Glutamatergic neuron (in vitro differentiated cells): ENCODE measurements around the gene MAPK8IP3. TPM values are rescaled to one million over a fixed set of nuclear protein-coding genes. Genes with fewer than 3 reads are reported as not detected.

Source experiments
- DNase-seq: peaks from one replicate; pipeline ENCODE4 v3.0.0; 2022
- H3K27ac Mint-ChIP-seq: one replicate; pipeline ENCODE4 v1.8.0; 2020; ENCODE audit warnings: mild to moderate bottlenecking, mixed read lengths, inconsistent platforms; ENCODE audit not compliant: unreplicated experiment
- H3K27me3 Mint-ChIP-seq: one replicate; pipeline ENCODE4 v1.8.0; 2020; ENCODE audit warnings: mild to moderate bottlenecking, moderate library complexity, mixed read lengths, inconsistent platforms; ENCODE audit not compliant: unreplicated experiment
- H3K36me3 Mint-ChIP-seq: one replicate; pipeline ENCODE4 v1.8.0; 2020; ENCODE audit warnings: mild to moderate bottlenecking, mixed read lengths, inconsistent platforms; ENCODE audit not compliant: unreplicated experiment
- H3K4me1 Mint-ChIP-seq: one replicate; pipeline ENCODE4 v1.8.0; 2020; ENCODE audit warnings: mild to moderate bottlenecking, low read depth, mixed read lengths, inconsistent platforms; ENCODE audit not compliant: unreplicated experiment
- H3K4me3 Mint-ChIP-seq: one replicate; pipeline ENCODE4 v1.8.0; 2020; ENCODE audit warnings: mild to moderate bottlenecking, mixed read lengths, inconsistent platforms; ENCODE audit not compliant: unreplicated experiment
- H3K9me3 Mint-ChIP-seq: one replicate; pipeline ENCODE4 v1.8.0; 2020; ENCODE audit warnings: mild to moderate bottlenecking, moderate library complexity, mixed read lengths, inconsistent platforms; ENCODE audit not compliant: unreplicated experiment
- total RNA-seq: library from RNA; stranded (reverse); fragmentation: NEBNext Ultra II Directional; extraction: Animal tissue kit (Norgen Biotek cat#: 25700); gene quantifications from one replicate; pipeline ENCODE4 v1.2.1, GENCODE V29; 2021; ENCODE audit not compliant: unreplicated experiment
- TF ChIP-seq, protein P1 (sequence below): fragments of 200-600 bp; sonication (generic); IDR thresholded peaks from one replicate; pipeline ENCODE4 v1.5.0; 2021; ENCODE audit not compliant: partially characterized antibody, unreplicated experiment

Gene MAPK8IP3
- total RNA-seq, 1 donor from 2014 or later: 281 TPM

DNA sequence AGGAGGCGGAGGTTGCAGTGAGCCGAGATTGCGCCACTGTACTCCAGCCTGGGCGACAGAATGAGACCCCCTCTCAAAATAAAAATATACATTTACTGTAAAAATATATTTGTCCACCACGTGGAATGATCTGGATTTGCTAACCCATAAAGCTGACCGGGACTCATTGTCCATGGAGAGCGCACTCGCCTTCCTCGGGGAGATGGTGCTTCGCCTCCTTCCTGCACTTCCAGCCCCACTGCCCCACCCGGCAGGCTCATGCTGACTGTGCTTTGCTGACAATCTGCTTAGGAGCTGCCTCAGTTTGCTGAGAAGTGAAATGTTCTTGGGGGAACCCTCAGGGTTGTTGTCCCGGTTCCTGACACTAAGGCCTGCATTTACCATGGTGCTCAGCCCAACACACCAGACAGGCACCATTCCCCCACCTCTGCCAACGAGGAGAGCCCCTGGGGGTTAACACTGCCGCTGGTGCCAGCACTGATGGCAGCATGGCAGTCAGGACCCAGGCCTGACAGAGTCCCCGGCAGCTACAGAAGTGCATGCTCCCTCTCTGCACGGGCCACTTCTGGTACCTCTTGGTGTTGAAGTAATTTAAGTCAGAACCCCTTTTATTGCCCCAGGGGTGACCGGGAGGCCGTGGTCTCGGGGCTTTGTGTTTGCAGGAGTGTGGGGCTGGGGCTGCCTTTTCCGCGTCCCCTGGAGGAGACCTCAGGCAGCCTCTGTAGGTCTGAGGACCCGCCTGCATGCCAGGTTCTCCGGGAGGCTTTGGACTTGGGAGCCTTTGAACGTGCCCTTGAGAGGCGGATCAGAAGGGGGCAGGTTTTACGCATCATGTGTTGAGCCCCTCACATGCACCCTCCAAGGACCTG lies 79.2 kb downstream of the MAPK8IP3 start:
- peaks cover 2% of the 10 kb centered on the region for H3K4me1 Mint-ChIP-seq
- peaks cover 5% of the 10 kb centered on the region for H3K9me3 Mint-ChIP-seq
- DNase-seq: no peak
- peaks cover 15% of the 10 kb centered on the region for H3K27me3 Mint-ChIP-seq
- H3K36me3 Mint-ChIP-seq: no peaks in the 10 kb centered on the region
- H3K27ac Mint-ChIP-seq: no peak overlapping the region
- TF ChIP-seq, protein P1, sequence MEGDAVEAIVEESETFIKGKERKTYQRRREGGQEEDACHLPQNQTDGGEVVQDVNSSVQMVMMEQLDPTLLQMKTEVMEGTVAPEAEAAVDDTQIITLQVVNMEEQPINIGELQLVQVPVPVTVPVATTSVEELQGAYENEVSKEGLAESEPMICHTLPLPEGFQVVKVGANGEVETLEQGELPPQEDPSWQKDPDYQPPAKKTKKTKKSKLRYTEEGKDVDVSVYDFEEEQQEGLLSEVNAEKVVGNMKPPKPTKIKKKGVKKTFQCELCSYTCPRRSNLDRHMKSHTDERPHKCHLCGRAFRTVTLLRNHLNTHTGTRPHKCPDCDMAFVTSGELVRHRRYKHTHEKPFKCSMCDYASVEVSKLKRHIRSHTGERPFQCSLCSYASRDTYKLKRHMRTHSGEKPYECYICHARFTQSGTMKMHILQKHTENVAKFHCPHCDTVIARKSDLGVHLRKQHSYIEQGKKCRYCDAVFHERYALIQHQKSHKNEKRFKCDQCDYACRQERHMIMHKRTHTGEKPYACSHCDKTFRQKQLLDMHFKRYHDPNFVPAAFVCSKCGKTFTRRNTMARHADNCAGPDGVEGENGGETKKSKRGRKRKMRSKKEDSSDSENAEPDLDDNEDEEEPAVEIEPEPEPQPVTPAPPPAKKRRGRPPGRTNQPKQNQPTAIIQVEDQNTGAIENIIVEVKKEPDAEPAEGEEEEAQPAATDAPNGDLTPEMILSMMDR: no peak
- H3K4me3 Mint-ChIP-seq: no peak overlapping the region

- no peak overlapping the region for H3K27ac Mint-ChIP-seq
- TF ChIP-seq, protein P1: no peak
- H3K4me1 Mint-ChIP-seq: peaks cover 2% of the 10 kb centered on the region
- peaks cover 15% of the 10 kb centered on the region for H3K27me3 Mint-ChIP-seq
- H3K4me3 Mint-ChIP-seq: no peak overlapping the region
- DNase-seq: no peak
- H3K36me3 Mint-ChIP-seq: no peaks in the 10 kb centered on the region
- H3K9me3 Mint-ChIP-seq: peaks cover 3% of the 10 kb centered on the region
Observed at GRCh38 chr16:1785846-1786170, 79.8 kb downstream of the MAPK8IP3 start.

DNA sequence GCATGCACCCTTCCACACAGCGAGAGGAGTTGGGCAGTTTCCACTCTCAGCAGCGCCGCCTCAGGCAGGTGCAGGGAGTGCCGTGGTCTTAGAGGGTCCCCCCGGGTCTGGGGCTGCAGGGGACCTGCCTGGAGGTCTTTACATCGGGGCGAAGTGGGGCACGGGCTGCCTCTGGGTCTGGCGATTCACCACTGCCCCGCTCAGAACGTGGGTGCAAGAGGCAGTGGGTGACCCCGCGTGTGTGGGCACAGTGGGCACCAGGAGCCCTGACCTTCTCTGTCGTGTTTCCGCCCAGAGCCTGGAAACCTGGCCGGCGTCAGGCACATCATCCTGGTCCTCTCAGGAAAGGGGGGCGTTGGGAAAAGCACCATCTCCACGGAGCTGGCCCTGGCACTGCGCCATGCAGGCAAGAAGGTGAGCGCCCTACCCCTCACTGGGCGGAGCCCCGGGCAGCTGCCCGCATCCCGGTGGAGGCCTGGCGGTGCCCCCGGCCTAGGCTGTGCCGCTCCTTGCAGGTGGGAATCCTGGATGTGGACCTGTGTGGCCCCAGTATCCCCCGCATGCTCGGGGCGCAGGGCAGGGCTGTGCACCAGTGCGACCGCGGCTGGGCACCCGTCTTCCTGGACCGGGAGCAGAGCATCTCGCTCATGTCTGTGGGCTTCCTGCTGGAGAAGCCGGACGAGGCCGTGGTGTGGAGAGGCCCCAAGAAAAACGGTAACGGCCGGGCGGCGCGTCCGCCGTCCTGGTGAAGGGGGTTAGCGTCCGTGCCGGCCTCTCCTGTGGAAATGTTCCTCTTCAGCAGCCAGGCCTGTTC lies 80.5 kb downstream of the MAPK8IP3 start:
- Mint-ChIP-seq H3K27me3 (peaks cover 12% of the 10 kb centered on the region), H3K9me3 (peaks cover 3% of the 10 kb centered on the region), H3K4me1 (no peaks in the 10 kb centered on the region), H3K27ac (no peak overlapping the region), H3K36me3 (no peaks in the 10 kb centered on the region), H3K4me3 (no peak overlapping the region)
- peak; percentile 22 for DNase-seq
- TF ChIP-seq, protein P1: no peak

DNA sequence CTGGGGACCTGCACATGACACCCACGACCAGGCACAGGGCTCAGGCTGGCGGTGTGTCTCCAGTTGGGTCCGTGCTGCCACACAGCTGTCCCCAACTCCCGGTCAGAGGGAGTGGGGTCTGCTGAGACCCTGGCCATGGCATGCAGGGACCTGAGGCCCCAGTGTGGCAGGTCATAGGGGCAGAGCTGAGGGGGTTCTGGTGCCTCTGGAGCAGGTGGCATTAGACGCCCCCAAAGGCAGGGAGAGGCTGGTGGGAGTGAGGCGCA lies 81.0 kb downstream of the MAPK8IP3 start:
- Mint-ChIP-seq H3K27me3 (peaks cover 8% of the 10 kb centered on the region), H3K9me3 (peaks cover 3% of the 10 kb centered on the region), H3K4me3 (no peak overlapping the region), H3K27ac (no peak overlapping the region), H3K4me1 (no peaks in the 10 kb centered on the region), H3K36me3 (no peaks in the 10 kb centered on the region)
- TF ChIP-seq, protein P1: no peak
- no peak for DNase-seq
